Endodermal cell (in vitro differentiated cells): ENCODE results near the gene EDEM3. TPM values are rescaled to one million over a fixed set of nuclear protein-coding genes. Genes with fewer than 3 reads are reported as not detected.

Experiments used
- DNase-seq: peaks from one replicate; pipeline ENCODE4 v3.0.0-alpha.2; 2017
- H3K27ac ChIP-seq: 2 replicates; pipeline ENCODE4 v1.5.1; 2013; ENCODE audit warnings: mild to moderate bottlenecking, low read depth, low read length, moderate library complexity
- H3K27me3 ChIP-seq: 2 replicates; pipeline ENCODE4 v1.6.1; 2013; ENCODE audit warnings: mild to moderate bottlenecking, low read length, moderate library complexity; ENCODE audit not compliant: insufficient read depth, control insufficient read depth, poor library complexity, severe bottlenecking
- H3K36me3 ChIP-seq: 2 replicates; pipeline ENCODE4 v1.7.0; 2013; ENCODE audit warnings: mild to moderate bottlenecking, low read length, moderate library complexity; ENCODE audit not compliant: control insufficient read depth, insufficient read depth
- H3K4me1 ChIP-seq: one replicate; pipeline ENCODE4 v1.7.0; 2013; ENCODE audit warnings: low read length; ENCODE audit not compliant: control insufficient read depth, insufficient read depth
- H3K4me3 ChIP-seq: 2 replicates; pipeline ENCODE4 v1.5.1; 2013; ENCODE audit warnings: mild to moderate bottlenecking, low read length, moderate library complexity
- H3K9ac ChIP-seq: 2 replicates; pipeline ENCODE4 v1.6.1; 2013; ENCODE audit warnings: mild to moderate bottlenecking, low read length, moderate library complexity; ENCODE audit not compliant: poor library complexity, severe bottlenecking; ENCODE audit errors: extremely low read depth
- H3K9me3 ChIP-seq: 2 replicates; pipeline ENCODE4 v1.6.1; 2013; ENCODE audit warnings: mild to moderate bottlenecking, low read length, moderate library complexity; ENCODE audit not compliant: control insufficient read depth
- H3K27ac Mint-ChIP-seq: 2 replicates; pipeline ENCODE4 v1.8.0; 2020; ENCODE audit warnings: mixed read lengths
- H3K27me3 Mint-ChIP-seq: 2 replicates; pipeline ENCODE4 v1.8.0; 2021; ENCODE audit warnings: mild to moderate bottlenecking, mixed read lengths; ENCODE audit not compliant: insufficient read depth
- H3K36me3 Mint-ChIP-seq: 2 replicates; pipeline ENCODE4 v1.8.0; 2020; ENCODE audit warnings: low read depth, mixed read lengths
- H3K4me1 Mint-ChIP-seq: 2 replicates; pipeline ENCODE4 v1.8.0; 2020; ENCODE audit warnings: mixed read lengths
- H3K4me3 Mint-ChIP-seq: 2 replicates; pipeline ENCODE4 v1.8.0; 2020; ENCODE audit warnings: mild to moderate bottlenecking, moderate library complexity, mixed read lengths
- H3K9me3 Mint-ChIP-seq: 2 replicates; pipeline ENCODE4 v1.8.0; 2020; ENCODE audit warnings: mild to moderate bottlenecking, mixed read lengths
- CTCF ChIP-seq: fragments of 200-600 bp; sonication (generic); conservative IDR thresholded peaks from 2 replicates; pipeline ENCODE4 v1.5.0; 2021; ENCODE audit warnings: antibody characterized with exemption, mild to moderate bottlenecking
- WGBS, 2 experiments: methylation state at CpG; one replicate each; pipeline versions ENCODE4 v1.1.5 to v1.1.7; 2013; ENCODE audit warnings: missing lambda C conversion rate in 2 of 2, mixed read lengths in 1 of 2; ENCODE audit not compliant: insufficient coverage in 1 of 2, insufficient read length in 1 of 2; 5-methylcytosine and 5-hydroxymethylcytosine counted together
- total RNA-seq, 2 donors: library from RNA; stranded (reverse); fragmentation: NEBNext Ultra II Directional in 1 of 2; extraction: Animal tissue kit (Norgen Biotek cat#: 25700) in 1 of 2; gene quantifications; 2 replicates in 1 of 2; 3 replicates in 1 of 2; pipeline ENCODE4 v1.2.1, GENCODE V29; 2021

The EDEM3 gene
- total RNA-seq, 2 donors from 2014 or later = 17.0 to 22.0 TPM

- DNase-seq = no peak
- H3K4me1 ChIP-seq = no peaks in the 10 kb centered on the region
- H3K27me3 Mint-ChIP-seq = no peaks in the 10 kb centered on the region
- H3K4me3 Mint-ChIP-seq = no peak overlapping the region
- no peaks in the 10 kb centered on the region for H3K9me3 Mint-ChIP-seq
- H3K4me1 Mint-ChIP-seq = peaks cover 2% of the 10 kb centered on the region
- WGBS, 2 experiments = 93 to 100% methylated on average over 1 of the region's 1 CpG
- peaks cover 69% of the 10 kb centered on the region for H3K36me3 ChIP-seq
- H3K9ac ChIP-seq = no peak overlapping the region
- H3K9me3 ChIP-seq = no peaks in the 10 kb centered on the region
- no peak for TF ChIP-seq CTCF
- H3K27ac Mint-ChIP-seq = no peak overlapping the region
- no peaks in the 10 kb centered on the region for H3K27me3 ChIP-seq
- H3K36me3 Mint-ChIP-seq = peaks cover 18% of the 10 kb centered on the region
- no peak overlapping the region for H3K27ac ChIP-seq
- no peak overlapping the region for H3K4me3 ChIP-seq
Measured at GRCh38 chr1:184705271-184705670, 49.4 kb downstream of the EDEM3 start.

GRCh38 chr1:184701816-184702215 is 52.8 kb downstream of the EDEM3 start:
- Mint-ChIP-seq H3K4me3 (no peak overlapping the region), H3K27ac (peak overlapping the region; percentile 39), H3K9me3 (no peaks in the 10 kb centered on the region), H3K27me3 (no peaks in the 10 kb centered on the region), H3K4me1 (peaks cover 26% of the 10 kb centered on the region), H3K36me3 (peaks cover 1% of the 10 kb centered on the region)
- peaks cover 4% of the 10 kb centered on the region for H3K4me1 ChIP-seq
- no peak overlapping the region for H3K27ac ChIP-seq
- no peak for DNase-seq
- peaks cover 40% of the 10 kb centered on the region for H3K36me3 ChIP-seq
- H3K9ac ChIP-seq = no peak overlapping the region
- H3K27me3 ChIP-seq = no peaks in the 10 kb centered on the region
- 88 to 100% methylated on average over 1 of the region's 1 CpG for WGBS, 2 experiments
- H3K9me3 ChIP-seq = no peaks in the 10 kb centered on the region
- no peak for TF ChIP-seq CTCF
- H3K4me3 ChIP-seq = no peak overlapping the region

- H3K27ac ChIP-seq = no peak overlapping the region
- peaks cover 26% of the 10 kb centered on the region for H3K36me3 ChIP-seq
- no peaks in the 10 kb centered on the region for H3K9me3 ChIP-seq
- H3K27me3 Mint-ChIP-seq = no peaks in the 10 kb centered on the region
- H3K9ac ChIP-seq = no peak overlapping the region
- H3K9me3 Mint-ChIP-seq = no peaks in the 10 kb centered on the region
- peaks cover 13% of the 10 kb centered on the region for H3K4me1 ChIP-seq
- H3K4me3 ChIP-seq = no peak overlapping the region
- H3K36me3 Mint-ChIP-seq = no peaks in the 10 kb centered on the region
- H3K4me1 Mint-ChIP-seq = peaks cover 51% of the 10 kb centered on the region
- no peak for DNase-seq
- H3K4me3 Mint-ChIP-seq = no peak overlapping the region
- 100% methylated on average over 1 of the region's 1 CpG; no CpG with 5 or more reads in 1 of the 2 experiments for WGBS, 2 experiments
- TF ChIP-seq CTCF = no peak
- no peaks in the 10 kb centered on the region for H3K27me3 ChIP-seq
- no peak overlapping the region for H3K27ac Mint-ChIP-seq
Measured at GRCh38 chr1:184698969-184699368, 55.7 kb downstream of the EDEM3 start.
